ENCODE data around the gene PTPRD.

GRCh38 chr9:9563817-9564216, 1049.0 kb downstream of the PTPRD start:
- TF ChIP-seq, protein P1, sequence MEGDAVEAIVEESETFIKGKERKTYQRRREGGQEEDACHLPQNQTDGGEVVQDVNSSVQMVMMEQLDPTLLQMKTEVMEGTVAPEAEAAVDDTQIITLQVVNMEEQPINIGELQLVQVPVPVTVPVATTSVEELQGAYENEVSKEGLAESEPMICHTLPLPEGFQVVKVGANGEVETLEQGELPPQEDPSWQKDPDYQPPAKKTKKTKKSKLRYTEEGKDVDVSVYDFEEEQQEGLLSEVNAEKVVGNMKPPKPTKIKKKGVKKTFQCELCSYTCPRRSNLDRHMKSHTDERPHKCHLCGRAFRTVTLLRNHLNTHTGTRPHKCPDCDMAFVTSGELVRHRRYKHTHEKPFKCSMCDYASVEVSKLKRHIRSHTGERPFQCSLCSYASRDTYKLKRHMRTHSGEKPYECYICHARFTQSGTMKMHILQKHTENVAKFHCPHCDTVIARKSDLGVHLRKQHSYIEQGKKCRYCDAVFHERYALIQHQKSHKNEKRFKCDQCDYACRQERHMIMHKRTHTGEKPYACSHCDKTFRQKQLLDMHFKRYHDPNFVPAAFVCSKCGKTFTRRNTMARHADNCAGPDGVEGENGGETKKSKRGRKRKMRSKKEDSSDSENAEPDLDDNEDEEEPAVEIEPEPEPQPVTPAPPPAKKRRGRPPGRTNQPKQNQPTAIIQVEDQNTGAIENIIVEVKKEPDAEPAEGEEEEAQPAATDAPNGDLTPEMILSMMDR (IDR thresholded peaks at IDR 0.05; ENCODE audit: low read depth, low read length, poor library complexity, severe bottlenecking) = no peak
- TF ChIP-seq EZH2phosphoT487 (IDR thresholded peaks at IDR 0.05; ENCODE audit: borderline replicate concordance, low read length) = no peak

All from DOHH2 (cell line).